Measurements from ENCODE around the gene FAM13A.

Gene FAM13A

DNA sequence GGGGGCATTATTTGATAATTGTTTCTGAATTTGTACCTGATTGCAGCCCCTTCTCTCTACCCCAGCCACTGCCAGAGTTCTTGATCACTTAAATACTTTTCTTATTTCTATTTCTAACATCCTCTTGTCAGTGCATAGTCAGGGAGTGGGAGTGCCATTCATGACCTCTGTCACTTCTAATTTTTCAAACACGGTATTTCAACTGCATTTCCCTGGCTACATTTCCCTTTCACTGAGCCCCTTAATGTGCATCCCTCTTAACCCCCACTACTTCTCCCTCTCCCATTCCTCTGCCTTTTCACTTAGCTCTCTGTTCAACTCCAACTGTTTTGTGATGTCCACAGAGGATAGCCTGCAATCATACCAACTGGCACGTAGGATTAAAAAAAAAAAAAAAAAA lies 231.1 kb downstream of the FAM13A start:
- TF ChIP-seq, protein P1, sequence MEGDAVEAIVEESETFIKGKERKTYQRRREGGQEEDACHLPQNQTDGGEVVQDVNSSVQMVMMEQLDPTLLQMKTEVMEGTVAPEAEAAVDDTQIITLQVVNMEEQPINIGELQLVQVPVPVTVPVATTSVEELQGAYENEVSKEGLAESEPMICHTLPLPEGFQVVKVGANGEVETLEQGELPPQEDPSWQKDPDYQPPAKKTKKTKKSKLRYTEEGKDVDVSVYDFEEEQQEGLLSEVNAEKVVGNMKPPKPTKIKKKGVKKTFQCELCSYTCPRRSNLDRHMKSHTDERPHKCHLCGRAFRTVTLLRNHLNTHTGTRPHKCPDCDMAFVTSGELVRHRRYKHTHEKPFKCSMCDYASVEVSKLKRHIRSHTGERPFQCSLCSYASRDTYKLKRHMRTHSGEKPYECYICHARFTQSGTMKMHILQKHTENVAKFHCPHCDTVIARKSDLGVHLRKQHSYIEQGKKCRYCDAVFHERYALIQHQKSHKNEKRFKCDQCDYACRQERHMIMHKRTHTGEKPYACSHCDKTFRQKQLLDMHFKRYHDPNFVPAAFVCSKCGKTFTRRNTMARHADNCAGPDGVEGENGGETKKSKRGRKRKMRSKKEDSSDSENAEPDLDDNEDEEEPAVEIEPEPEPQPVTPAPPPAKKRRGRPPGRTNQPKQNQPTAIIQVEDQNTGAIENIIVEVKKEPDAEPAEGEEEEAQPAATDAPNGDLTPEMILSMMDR (IDR thresholded peaks at IDR 0.05; ENCODE audit: low read depth, low read length, poor library complexity, severe bottlenecking): no peak
- TF ChIP-seq EZH2phosphoT487 (IDR thresholded peaks at IDR 0.05; ENCODE audit: borderline replicate concordance, low read length): no peak
- no peaks in the 10 kb centered on the region for H3K79me2 ChIP-seq (ENCODE audit: control insufficient read depth, low read length)
- no peaks in the 10 kb centered on the region for H3F3A ChIP-seq (ENCODE audit: control insufficient read depth, insufficient read depth)
- H4K20me1 ChIP-seq (ENCODE audit: control insufficient read depth, insufficient read depth, low read depth, low read length): no peaks in the 10 kb centered on the region
- H3K9me3 ChIP-seq (ENCODE audit: control insufficient read depth, insufficient read depth, low read length): no peaks in the 10 kb centered on the region
- H3K4me1 ChIP-seq (ENCODE audit: control insufficient read depth, low read length): no peaks in the 10 kb centered on the region
- H3K4me3 ChIP-seq (ENCODE audit: low read length): no peak overlapping the region
- peaks cover 6% of the 10 kb centered on the region; the same call in 1 of the 2 replicates for H3K27me3 ChIP-seq (ENCODE audit: control insufficient read depth, low read length)
- no peak overlapping the region for H3K27ac ChIP-seq (ENCODE audit: low read depth, low read length)
- no peaks in the 10 kb centered on the region for H3K36me3 ChIP-seq (ENCODE audit: control insufficient read depth, low read length)
- no peak overlapping the region for H3K4me2 ChIP-seq (ENCODE audit: low read length)
- no peaks in the 10 kb centered on the region for H3K9me2 ChIP-seq (replicated peaks; ENCODE audit: control insufficient read depth, low read length)

DNA sequence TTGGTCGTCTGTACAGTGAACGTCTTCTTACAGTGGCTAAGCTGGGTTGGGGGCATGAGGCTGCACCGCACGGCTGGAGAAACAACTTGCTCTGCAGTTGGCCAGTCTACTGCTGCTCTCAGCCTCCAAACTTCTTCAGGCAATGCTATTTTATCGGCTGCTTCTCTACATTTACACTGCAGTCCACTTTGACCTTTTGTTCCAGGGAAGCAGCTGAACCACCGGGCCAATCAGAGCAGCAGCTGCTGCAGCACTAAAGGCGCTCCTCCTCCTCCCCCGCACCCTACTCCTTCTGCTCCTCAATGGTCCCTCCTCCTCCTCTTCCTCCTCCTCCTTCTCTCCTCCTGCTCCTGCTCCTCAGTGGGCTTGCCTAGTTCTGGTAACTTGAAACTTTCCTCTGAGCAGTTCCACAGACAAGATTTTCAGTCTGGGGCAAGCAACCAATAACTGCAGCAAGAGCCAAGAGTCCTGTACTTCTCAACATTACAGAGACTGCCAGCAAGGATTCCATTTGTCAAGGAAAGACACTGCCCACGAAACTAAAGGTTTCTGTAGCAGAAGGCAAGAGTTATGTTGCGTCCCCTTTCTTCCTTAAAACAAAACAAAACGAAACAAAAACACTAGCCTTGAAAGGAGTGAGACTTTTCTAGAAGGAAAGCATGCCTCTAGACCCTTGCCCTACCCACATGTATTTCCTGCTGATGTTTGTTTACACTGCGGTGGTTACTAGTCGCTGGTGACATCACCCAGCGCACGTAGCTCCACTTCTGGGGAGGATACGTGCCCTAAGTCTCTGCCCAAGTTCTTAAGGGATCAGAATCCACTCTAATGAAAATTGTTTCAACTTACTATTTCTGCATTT lies 233.7 kb downstream of the FAM13A start:
- peaks cover 6% of the 10 kb centered on the region; the same call in 1 of the 2 replicates for H3K27me3 ChIP-seq (ENCODE audit: control insufficient read depth, low read length)
- no peaks in the 10 kb centered on the region for H4K20me1 ChIP-seq (ENCODE audit: control insufficient read depth, insufficient read depth, low read depth, low read length)
- TF ChIP-seq EZH2phosphoT487 (IDR thresholded peaks at IDR 0.05; ENCODE audit: borderline replicate concordance, low read length): no peak
- TF ChIP-seq, protein P1 (IDR thresholded peaks at IDR 0.05; ENCODE audit: low read depth, low read length, poor library complexity, severe bottlenecking): no peak
- H3K4me3 ChIP-seq (ENCODE audit: low read length): peak overlapping the region; percentile 38
- H3K9me2 ChIP-seq (replicated peaks; ENCODE audit: control insufficient read depth, low read length): no peaks in the 10 kb centered on the region
- H3K9me3 ChIP-seq (ENCODE audit: control insufficient read depth, insufficient read depth, low read length): no peaks in the 10 kb centered on the region
- no peaks in the 10 kb centered on the region for H3K36me3 ChIP-seq (ENCODE audit: control insufficient read depth, low read length)
- no peaks in the 10 kb centered on the region for H3F3A ChIP-seq (ENCODE audit: control insufficient read depth, insufficient read depth)
- H3K4me1 ChIP-seq (ENCODE audit: control insufficient read depth, low read length): no peaks in the 10 kb centered on the region
- H3K27ac ChIP-seq (ENCODE audit: low read depth, low read length): no peak overlapping the region
- H3K4me2 ChIP-seq (ENCODE audit: low read length): peak overlapping the region; percentile 57
- H3K79me2 ChIP-seq (ENCODE audit: control insufficient read depth, low read length): no peaks in the 10 kb centered on the region

DNA sequence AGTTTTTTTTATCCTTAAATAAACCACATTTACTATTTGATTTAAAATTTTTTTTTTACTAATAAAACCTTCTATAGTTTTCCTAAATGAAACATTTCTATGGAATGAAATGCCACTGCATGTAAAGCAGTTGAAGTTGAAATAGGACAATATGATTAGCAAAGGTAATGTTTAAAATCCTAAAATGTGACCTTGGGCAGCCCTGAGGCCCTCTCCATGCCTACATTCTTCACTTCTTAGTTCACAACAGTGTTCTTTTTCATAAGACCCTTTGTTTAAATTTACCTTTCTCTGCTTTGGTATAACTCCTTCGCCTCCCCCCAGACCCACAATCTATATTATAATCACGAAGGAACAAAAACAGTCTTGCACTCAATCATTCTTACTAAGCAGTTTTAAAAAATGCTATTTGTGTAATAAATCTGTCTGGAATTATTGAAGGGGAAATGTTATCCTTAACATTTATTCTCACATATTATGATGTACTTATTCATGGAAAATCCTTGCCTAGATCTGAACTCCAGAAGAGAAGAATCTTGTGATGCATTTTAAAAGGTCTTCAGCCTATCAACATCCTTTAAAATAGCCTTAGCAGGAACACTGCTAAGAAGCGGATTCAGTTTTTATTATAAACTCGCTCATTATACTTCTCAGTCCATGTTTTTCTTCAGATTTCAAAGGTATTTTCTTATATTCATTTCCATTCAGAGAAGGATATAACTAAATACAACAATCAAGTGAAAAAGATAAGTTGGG lies 234.8 kb downstream of the FAM13A start:
- no peaks in the 10 kb centered on the region for H4K20me1 ChIP-seq (ENCODE audit: control insufficient read depth, insufficient read depth, low read depth, low read length)
- H3K4me3 ChIP-seq (ENCODE audit: low read length): no peak overlapping the region

More for the DNA sequence above, 234.8 kb downstream of the FAM13A start:
- no peaks in the 10 kb centered on the region for H3K79me2 ChIP-seq (ENCODE audit: control insufficient read depth, low read length)
- no peaks in the 10 kb centered on the region for H3K9me3 ChIP-seq (ENCODE audit: control insufficient read depth, insufficient read depth, low read length)
- H3K4me1 ChIP-seq (ENCODE audit: control insufficient read depth, low read length): no peaks in the 10 kb centered on the region
- H3K27me3 ChIP-seq (ENCODE audit: control insufficient read depth, low read length): peaks cover 9% of the 10 kb centered on the region
- H3K36me3 ChIP-seq (ENCODE audit: control insufficient read depth, low read length): no peaks in the 10 kb centered on the region
- no peak overlapping the region for H3K27ac ChIP-seq (ENCODE audit: low read depth, low read length)
- H3F3A ChIP-seq (ENCODE audit: control insufficient read depth, insufficient read depth): no peaks in the 10 kb centered on the region
- no peak for TF ChIP-seq EZH2phosphoT487 (IDR thresholded peaks at IDR 0.05; ENCODE audit: borderline replicate concordance, low read length)
- TF ChIP-seq, protein P1 (IDR thresholded peaks at IDR 0.05; ENCODE audit: low read depth, low read length, poor library complexity, severe bottlenecking): no peak
- H3K9me2 ChIP-seq (replicated peaks; ENCODE audit: control insufficient read depth, low read length): no peaks in the 10 kb centered on the region
- no peak overlapping the region for H3K4me2 ChIP-seq (ENCODE audit: low read length)

Measured in DOHH2 (cell line).